Activated CD4-positive, alpha-beta memory T cell treated with anti-CD3 and anti-CD28 coated beads for 36 hours (primary cell): ENCODE results near the gene IL27RA. TPM values are rescaled to one million over a fixed set of nuclear protein-coding genes. Genes with fewer than 3 reads are reported as not detected.
A peak's percentile ranks its signal among the peaks of the same experiment; 100 is the strongest.

Experiments used
- CTCF ChIA-PET: fragments of 350-600 bp; sonication (Branson Sonifier 250); formaldehyde crosslinking; loops from one replicate; lab custom pipeline; 2021; ENCODE audit warnings: antibody characterized with exemption, inconsistent platforms; lab: Charles Lee
- POLR2A ChIA-PET: fragments of 350-600 bp; sonication (Branson Sonifier 250); formaldehyde crosslinking; loops from one replicate; lab custom pipeline; 2021; ENCODE audit warnings: antibody characterized with exemption; lab: Charles Lee
- DNase-seq: peaks from one replicate; pipeline ENCODE4 v3.0.0-alpha.2; 2020
- H3K27ac Mint-ChIP-seq: one replicate; pipeline ENCODE4 v1.8.0; 2021; ENCODE audit warnings: mixed read lengths
- H3K27me3 Mint-ChIP-seq: one replicate; pipeline ENCODE4 v1.8.0; 2021; ENCODE audit warnings: mixed read lengths
- H3K36me3 Mint-ChIP-seq: one replicate; pipeline ENCODE4 v1.8.0; 2021; ENCODE audit warnings: mixed read lengths
- H3K4me1 Mint-ChIP-seq: one replicate; pipeline ENCODE4 v1.8.0; 2021; ENCODE audit warnings: low read depth, mixed read lengths
- H3K4me3 Mint-ChIP-seq: one replicate; pipeline ENCODE4 v1.8.0; 2021; ENCODE audit warnings: mild to moderate bottlenecking, mixed read lengths
- H3K9me3 Mint-ChIP-seq: one replicate; pipeline ENCODE4 v1.8.0; 2021; ENCODE audit warnings: mixed read lengths
- intact Hi-C: fragments of 100-400 bp; cut with micrococcal nuclease; formaldehyde crosslinking; loops from one replicate; pipeline ENCODE4 v1.15.1; 2023
- total RNA-seq, 2 experiments: library from RNA; stranded (reverse); gene quantifications; one replicate each; pipeline ENCODE4 v1.2.3, GENCODE V29; 2021

Gene IL27RA
- total RNA-seq, 2 experiments from 2014 or later = 61.9 to 62.0 TPM

DNA sequence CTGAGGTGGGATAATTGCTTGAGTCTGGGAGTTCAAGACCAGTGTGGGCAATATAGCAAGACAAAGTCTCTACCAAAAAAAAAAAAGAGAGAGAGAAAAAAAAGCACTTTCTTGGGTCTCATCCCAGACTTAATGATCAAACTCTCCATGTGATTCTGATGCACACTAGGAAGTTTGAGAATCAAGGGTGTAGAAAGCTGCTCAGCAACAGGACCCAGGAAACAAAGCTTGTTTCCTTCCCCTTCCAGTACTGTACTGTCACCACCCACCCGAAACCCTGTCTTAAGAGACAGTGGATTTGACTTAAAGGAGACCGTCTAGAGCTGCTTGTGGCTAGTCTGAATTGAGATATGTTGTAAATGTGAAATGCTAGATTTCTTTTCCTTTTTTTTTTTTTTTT, 46.8 kb downstream of the IL27RA start:
- CTCF ChIA-PET = interaction anchor here (0.6 to 3.8 kb wide), 6 partner anchors 10 to 197 kb away, joined by 3 to 14 read pairs (median 4); no protein-coding TSS in a partner anchor
- no peak overlapping the region for H3K4me3 Mint-ChIP-seq
- intact Hi-C loops = loop anchor here (10.0 kb wide), 1 partner anchor 484 kb away; no protein-coding TSS in a partner anchor
- peaks cover 27% of the 10 kb centered on the region for H3K4me1 Mint-ChIP-seq
- no peak overlapping the region for H3K27ac Mint-ChIP-seq
- no peaks in the 10 kb centered on the region for H3K9me3 Mint-ChIP-seq
- no peak for DNase-seq
- no peaks in the 10 kb centered on the region for H3K36me3 Mint-ChIP-seq
- POLR2A ChIA-PET = no interaction called here
- peaks cover 2% of the 10 kb centered on the region for H3K27me3 Mint-ChIP-seq

DNA sequence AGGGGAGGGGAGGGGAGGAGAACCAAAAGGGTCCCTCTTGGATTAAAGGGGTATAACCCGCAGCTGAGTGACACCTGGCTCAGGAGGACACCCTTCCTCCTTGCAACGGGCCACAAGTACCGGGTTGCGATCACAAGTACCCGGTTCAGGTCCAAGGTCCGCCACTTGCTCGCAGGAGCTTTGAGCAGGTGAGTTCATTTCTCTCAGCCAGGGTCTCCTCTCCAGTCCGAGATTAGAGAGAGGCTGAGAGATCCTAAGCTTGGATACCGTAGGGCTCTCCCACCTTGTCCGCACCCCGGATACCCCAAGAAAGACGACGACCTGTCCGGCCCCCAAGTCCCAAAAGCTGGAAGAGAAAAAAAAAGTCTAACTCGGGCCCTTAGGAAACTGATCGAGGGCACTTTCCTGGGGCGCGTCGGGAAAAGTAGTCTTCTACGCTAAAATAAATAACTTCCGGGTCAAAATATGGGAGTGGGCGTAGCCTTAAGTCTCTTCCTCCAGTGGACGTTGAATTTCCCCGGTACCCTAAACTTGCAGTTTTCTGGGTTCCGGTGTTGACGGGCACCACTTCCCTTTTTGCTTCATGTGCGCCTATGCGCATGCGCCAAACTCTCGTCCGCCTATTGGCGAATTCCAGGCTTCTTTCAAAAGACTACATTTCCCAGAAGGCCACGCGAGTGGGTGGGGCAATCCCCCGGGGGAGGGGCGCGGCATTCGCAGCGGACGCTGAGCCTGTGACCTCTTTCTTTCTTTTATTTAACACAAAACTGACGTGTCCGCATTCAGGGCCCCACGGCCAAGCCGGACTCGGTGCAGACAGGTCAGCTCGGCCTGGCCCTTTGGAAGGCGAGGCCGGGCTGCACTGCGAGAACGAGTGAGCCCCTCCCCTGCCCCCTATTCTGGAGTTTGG, 49.6 kb downstream of the IL27RA start:
- Mint-ChIP-seq H3K27me3 (peaks cover 2% of the 10 kb centered on the region), H3K36me3 (no peaks in the 10 kb centered on the region), H3K27ac (peak overlapping the region; percentile 87), H3K4me3 (peak overlapping the region; percentile 84), H3K9me3 (no peaks in the 10 kb centered on the region), H3K4me1 (peaks cover 17% of the 10 kb centered on the region)
- POLR2A ChIA-PET = interaction anchor here (0.9 to 2.2 kb wide), 7 partner anchors 10 to 219 kb away, joined by 3 to 7 read pairs (median 4); partner anchors contain the start of genes ASF1B, RFX1 and SAMD1
- CTCF ChIA-PET = interaction anchor here (0.6 to 3.3 kb wide), 11 partner anchors 9 to 492 kb away, joined by 3 to 18 read pairs (median 4); partner anchors contain the start of genes ASF1B and MISP3
- DNase-seq = peak; percentile 99
- intact Hi-C loops = loop anchor here (1.0 to 10.0 kb wide), 6 partner anchors 9 to 306 kb away; partner anchors contain the start of genes ASF1B, C19orf53, DCAF15 and PRKACA

DNA sequence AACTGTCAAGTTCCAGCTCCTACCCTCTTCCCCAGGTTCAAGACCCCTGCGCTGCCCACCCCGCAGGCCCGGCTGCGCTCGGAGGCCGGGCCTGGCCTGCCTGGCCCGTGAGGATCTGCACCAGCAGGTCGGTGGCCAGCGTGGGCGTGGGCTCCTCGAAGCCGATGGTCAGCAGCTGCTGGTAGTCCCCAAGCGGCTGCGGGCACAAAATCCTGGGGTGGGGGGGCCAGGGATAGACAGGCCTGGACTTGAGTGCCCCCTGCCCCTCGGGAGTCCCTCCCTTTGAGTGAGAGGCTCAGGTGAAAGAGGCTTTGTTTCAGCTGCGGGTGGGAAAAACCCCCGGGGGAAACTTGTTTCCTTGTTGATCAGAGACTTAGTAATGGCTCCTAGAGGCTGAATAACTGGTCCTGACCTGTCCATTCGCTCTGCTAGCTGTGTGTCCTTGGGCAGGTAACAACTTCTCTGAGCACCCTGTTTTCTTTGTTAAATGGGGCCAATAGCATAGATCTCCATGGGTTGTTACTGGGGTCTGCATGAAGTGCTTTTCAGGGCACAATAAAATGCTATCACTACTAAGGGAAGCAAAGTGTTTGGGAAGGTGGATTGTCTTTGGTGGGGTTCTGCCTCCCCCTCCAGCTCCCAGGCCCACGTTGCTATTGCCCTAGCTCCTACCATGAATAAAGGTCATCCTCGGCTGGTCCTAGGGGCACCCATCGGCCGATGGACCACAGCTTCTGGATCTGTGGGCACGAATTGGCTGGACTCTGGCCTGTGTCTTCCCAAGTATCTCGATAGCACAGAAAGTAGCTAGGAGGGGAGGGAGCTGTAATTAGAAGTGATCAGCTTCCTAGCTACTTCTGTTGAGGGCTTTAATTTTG, 50.5 kb downstream of the IL27RA start:
- Mint-ChIP-seq H3K27me3 (peaks cover 2% of the 10 kb centered on the region), H3K4me1 (peaks cover 17% of the 10 kb centered on the region), H3K4me3 (peak overlapping the region; percentile 84), H3K9me3 (no peaks in the 10 kb centered on the region), H3K36me3 (no peaks in the 10 kb centered on the region), H3K27ac (peak overlapping the region; percentile 87)
- intact Hi-C loops = loop anchor here (1.0 to 10.0 kb wide), 6 partner anchors 8 to 307 kb away; partner anchors contain the start of genes ASF1B, C19orf53, DCAF15 and PRKACA
- peak; percentile 61 for DNase-seq
- ChIA-PET CTCF (interaction anchor here (0.7 to 3.3 kb wide), 9 partner anchors 8 to 202 kb away, joined by 3 to 18 read pairs (median 4); partner anchors contain the start of genes ASF1B and MISP3), POLR2A (interaction anchor here (1.0 to 2.2 kb wide), 6 partner anchors 9 to 220 kb away, joined by 3 to 7 read pairs (median 4); partner anchors contain the start of genes ASF1B, RFX1 and SAMD1)

DNA sequence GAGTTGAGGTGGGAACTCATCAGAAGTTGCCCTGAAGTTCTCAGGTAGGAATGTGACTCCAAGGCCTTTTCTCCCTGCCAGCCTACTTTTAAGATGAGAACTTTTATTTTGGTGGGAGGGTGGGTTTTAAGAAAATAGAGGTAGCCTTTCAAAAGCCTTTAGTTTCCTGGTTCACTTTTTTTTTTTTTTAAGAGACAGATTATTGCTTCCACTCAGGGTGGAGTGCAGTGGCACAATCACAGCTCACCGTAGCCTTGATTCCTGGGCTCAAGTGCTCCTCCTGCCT, 51.1 kb downstream of the IL27RA start:
- Mint-ChIP-seq H3K4me3 (no peak overlapping the region), H3K36me3 (peaks cover 2% of the 10 kb centered on the region)
- CTCF ChIA-PET = interaction anchor here (1.1 to 3.3 kb wide), 5 partner anchors 11 to 66 kb away, joined by 3 to 18 read pairs (median 6); partner anchors contain the start of genes ASF1B and MISP3

DNA sequence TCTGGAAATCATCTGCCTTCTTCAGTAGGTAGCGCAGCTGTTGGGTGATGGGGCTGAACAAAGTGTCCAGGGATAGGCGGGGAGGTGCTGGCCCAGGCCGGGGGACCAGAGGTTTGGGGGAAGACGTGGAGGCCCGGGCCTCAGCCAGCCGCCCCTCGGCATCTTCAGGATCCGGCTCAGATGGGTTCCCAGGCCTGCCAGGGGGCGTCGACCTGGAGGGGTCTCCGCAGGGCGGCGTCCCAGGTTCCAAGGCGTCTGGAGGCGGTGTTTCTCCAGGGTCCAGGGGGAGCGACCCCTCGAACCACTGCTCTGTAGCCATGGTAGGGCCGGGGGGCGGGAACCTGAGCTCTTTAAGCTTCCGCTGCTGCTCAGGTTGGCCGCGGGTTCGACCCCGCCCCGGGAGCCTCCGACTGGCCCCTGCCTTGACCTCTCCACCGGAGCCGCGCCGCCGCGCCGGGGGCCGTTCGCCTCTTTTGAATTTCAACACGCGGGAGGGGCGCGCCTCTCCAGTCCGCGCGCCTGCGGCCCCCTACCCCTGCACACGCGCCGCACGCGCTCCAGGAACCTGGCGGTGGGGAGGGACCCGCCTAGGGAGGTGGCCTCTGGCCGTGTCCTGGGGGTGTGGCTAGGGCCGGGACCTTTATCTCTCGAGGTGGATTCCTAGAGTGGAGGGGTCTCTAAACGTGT, 53.9 kb downstream of the IL27RA start, which contains the start of gene C19orf67:
Gene C19orf67 (minus strand): TSS at position 475 of the 687 bp plus-strand sequence. CDS start 156 bp downstream, at position 319.
- peaks cover 22% of the 10 kb centered on the region for H3K4me1 Mint-ChIP-seq
- POLR2A ChIA-PET = no interaction called here
- CTCF ChIA-PET = no interaction called here
- intact Hi-C loops = loop anchor here (10.0 kb wide), 1 partner anchor 311 kb away; the partner anchor contains the start of gene C19orf53
- H3K27me3 Mint-ChIP-seq = peaks cover 2% of the 10 kb centered on the region
- H3K9me3 Mint-ChIP-seq = no peaks in the 10 kb centered on the region
- no peak within 1 kb of the TSS for H3K4me3 Mint-ChIP-seq
- H3K27ac Mint-ChIP-seq = no peak within 1 kb of the TSS
- DNase-seq = no peak
- peaks cover 17% of the 10 kb centered on the region for H3K36me3 Mint-ChIP-seq

More for the DNA sequence above, 51.1 kb downstream of the IL27RA start:
- intact Hi-C loops = loop anchor here (5.0 to 10.0 kb wide), 2 partner anchors 35 to 308 kb away; partner anchors contain the start of genes C19orf53 and PRKACA
- DNase-seq = no peak
- peaks cover 2% of the 10 kb centered on the region for H3K27me3 Mint-ChIP-seq
- peaks cover 17% of the 10 kb centered on the region for H3K4me1 Mint-ChIP-seq
- H3K27ac Mint-ChIP-seq = no peak overlapping the region
- POLR2A ChIA-PET = interaction anchor here (1.4 kb wide), 2 partner anchors 23 to 54 kb away, joined by 4 to 7 read pairs; partner anchors contain the start of gene ASF1B
- no peaks in the 10 kb centered on the region for H3K9me3 Mint-ChIP-seq

DNA sequence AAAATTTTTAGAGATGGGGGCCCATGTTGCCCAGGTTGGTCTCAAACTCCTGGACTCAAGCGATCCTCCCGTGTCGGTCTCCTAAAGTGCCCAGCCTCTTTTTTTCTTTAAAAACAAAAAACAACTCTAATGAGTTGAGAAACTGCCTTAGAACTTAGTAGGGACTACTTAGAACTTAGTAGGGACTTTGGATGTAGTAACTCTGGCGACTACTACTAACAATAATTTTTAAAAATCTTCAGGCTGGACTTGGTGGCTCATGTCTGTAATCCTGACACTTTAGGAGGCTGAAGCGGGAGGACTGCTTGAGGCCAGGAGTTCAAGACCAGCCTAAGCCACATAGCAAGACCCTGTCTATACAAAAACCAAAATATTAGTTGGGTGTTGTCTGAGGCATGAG, 54.5 kb downstream of the IL27RA start:
- no peak for DNase-seq
- ChIA-PET CTCF (no interaction called here), POLR2A (no interaction called here)
- H3K4me3 Mint-ChIP-seq = no peak overlapping the region
- intact Hi-C loops = loop anchor here (10.0 kb wide), 1 partner anchor 311 kb away; the partner anchor contains the start of gene C19orf53
- H3K4me1 Mint-ChIP-seq = peaks cover 19% of the 10 kb centered on the region
- peaks cover 17% of the 10 kb centered on the region for H3K36me3 Mint-ChIP-seq
- peaks cover 2% of the 10 kb centered on the region for H3K27me3 Mint-ChIP-seq
- no peak overlapping the region for H3K27ac Mint-ChIP-seq
- H3K9me3 Mint-ChIP-seq = no peaks in the 10 kb centered on the region

DNA sequence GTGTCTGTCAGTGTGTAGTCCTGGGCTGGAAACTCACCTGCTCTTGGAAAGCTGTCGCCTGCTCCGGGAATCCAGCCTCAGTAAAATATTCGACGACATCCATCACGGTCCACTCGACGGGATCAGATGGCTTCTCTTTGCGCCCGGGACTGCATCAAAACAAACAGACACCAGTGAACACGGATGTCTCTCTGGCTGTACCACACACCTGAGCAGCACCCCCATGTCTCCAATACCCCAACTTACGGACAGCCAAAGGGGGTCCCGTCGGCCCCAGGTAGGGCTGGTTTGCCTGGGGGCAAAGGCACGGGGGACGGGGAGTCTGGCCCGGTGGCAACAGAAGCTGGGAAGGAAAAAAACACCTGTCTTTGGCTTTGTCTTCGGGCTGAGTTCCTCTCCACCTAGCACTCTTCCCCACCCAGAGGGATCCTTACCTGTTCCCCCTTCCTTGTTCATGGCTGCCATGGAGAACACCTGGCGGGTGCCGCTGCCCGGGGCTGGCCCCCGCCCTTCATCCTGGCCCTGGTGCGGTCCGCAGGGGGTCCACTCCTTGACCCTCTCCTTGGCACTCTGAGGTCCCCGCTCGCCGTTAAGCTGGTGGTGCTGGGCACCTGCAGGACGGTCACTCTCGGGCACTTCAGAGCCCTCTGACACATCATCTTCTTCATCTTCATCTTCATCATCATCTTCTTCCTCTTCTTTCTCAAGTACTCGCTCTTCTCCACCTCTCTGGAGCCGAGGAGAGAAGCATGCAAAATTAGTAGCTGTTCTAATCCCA, 57.3 kb downstream of the IL27RA start:
- H3K27me3 Mint-ChIP-seq = no peaks in the 10 kb centered on the region
- peak overlapping the region; percentile 77 for H3K27ac Mint-ChIP-seq
- H3K36me3 Mint-ChIP-seq = peaks cover 30% of the 10 kb centered on the region
- no peak for DNase-seq
- peak overlapping the region; percentile 79 for H3K4me3 Mint-ChIP-seq
- H3K9me3 Mint-ChIP-seq = peaks cover 15% of the 10 kb centered on the region
- intact Hi-C loops = loop anchor here (10.0 kb wide), 1 partner anchor 314 kb away; the partner anchor contains the start of gene C19orf53
- ChIA-PET POLR2A (interaction anchor here (0.6 to 1.5 kb wide), 2 partner anchors 83 to 237 kb away, joined by 3 read pairs; partner anchors contain the start of gene RFX1), CTCF (interaction anchor here (1.1 to 1.6 kb wide), 4 partner anchors 10 to 1124 kb away, joined by 3 to 4 read pairs (median 4); partner anchors contain the start of gene MISP3)
- H3K4me1 Mint-ChIP-seq = peaks cover 18% of the 10 kb centered on the region

- H3K27me3 Mint-ChIP-seq = no peaks in the 10 kb centered on the region
- peaks cover 18% of the 10 kb centered on the region for H3K4me1 Mint-ChIP-seq
- ChIA-PET CTCF (interaction anchor here (1.1 kb wide), 2 partner anchors 25 to 1124 kb away, joined by 4 read pairs; no protein-coding TSS in a partner anchor), POLR2A (interaction anchor here (0.6 kb wide), 1 partner anchor 238 kb away, joined by 3 read pairs; no protein-coding TSS in a partner anchor)
- peak overlapping the region; percentile 79 for H3K4me3 Mint-ChIP-seq
- H3K36me3 Mint-ChIP-seq = peaks cover 30% of the 10 kb centered on the region
- H3K27ac Mint-ChIP-seq = peak overlapping the region; percentile 77
- intact Hi-C loops = loop anchor here (10.0 kb wide), 1 partner anchor 315 kb away; the partner anchor contains the start of gene C19orf53
- no peak for DNase-seq
- H3K9me3 Mint-ChIP-seq = peaks cover 16% of the 10 kb centered on the region
These were observed 57.8 kb downstream of the IL27RA start for GRCh38 chr19:14089412-14089661.

GRCh38 chr19:14089662-14090508, 58.3 kb downstream of the IL27RA start:
- Mint-ChIP-seq H3K4me1 (peaks cover 22% of the 10 kb centered on the region), H3K9me3 (peaks cover 16% of the 10 kb centered on the region), H3K27ac (peak overlapping the region; percentile 77), H3K36me3 (peaks cover 30% of the 10 kb centered on the region), H3K27me3 (no peaks in the 10 kb centered on the region), H3K4me3 (peak overlapping the region; percentile 79)
- CTCF ChIA-PET = interaction anchor here (0.6 to 1.1 kb wide), 7 partner anchors 8 to 1125 kb away, joined by 3 to 4 read pairs (median 4); partner anchors contain the start of gene ASF1B
- peak; percentile 62 for DNase-seq
- intact Hi-C loops = loop anchor here (1.0 to 10.0 kb wide), 2 partner anchors 9 to 315 kb away; partner anchors contain the start of gene C19orf53
- POLR2A ChIA-PET = interaction anchor here (0.6 kb wide), 1 partner anchor 238 kb away, joined by 3 read pairs; no protein-coding TSS in a partner anchor
